Measurements from ENCODE around the gene USP8. TPM values are rescaled to one million over a fixed set of nuclear protein-coding genes. Genes with fewer than 3 reads are reported as not detected.
"Not testable (repeated sequence)": the region's sequence is repeated elsewhere in the genome, so short reads cannot be mapped to it uniquely, and the experiment has no call there.

USP8 gene
- total RNA-seq, 6 experiments from 2014 or later: 46.0 to 65.2 (median 53.0) TPM

DNA sequence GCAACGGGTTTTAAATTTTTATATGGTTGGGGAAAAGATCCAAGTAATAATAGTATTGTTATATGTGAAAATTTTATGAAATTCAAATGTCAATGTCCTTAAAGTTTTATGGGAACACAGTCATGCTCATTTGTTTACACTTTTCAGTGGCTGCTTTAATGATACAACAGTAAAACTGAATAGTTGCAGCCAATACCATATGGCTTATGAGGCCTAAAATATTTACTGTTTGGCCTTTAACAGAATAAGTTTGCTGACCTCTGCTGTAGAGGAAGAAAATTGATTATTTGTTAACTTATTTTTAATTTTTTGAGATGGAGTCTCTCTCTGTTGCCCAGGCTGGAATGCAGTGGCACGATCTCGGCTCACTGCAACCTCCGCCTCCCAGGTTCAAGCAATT is 77.6 kb downstream of the USP8 start:
- no peaks in the 10 kb centered on the region for H3K36me3 Mint-ChIP-seq (ENCODE audit: low read depth)
- H3K27ac Mint-ChIP-seq: no peak overlapping the region
- H3K4me1 Mint-ChIP-seq (ENCODE audit: low read depth): no peaks in the 10 kb centered on the region
- no peaks in the 10 kb centered on the region for H3K9me3 Mint-ChIP-seq
- H3K4me3 Mint-ChIP-seq: no peak overlapping the region
- DNase-seq: no peak
- TF ChIP-seq, protein P1, sequence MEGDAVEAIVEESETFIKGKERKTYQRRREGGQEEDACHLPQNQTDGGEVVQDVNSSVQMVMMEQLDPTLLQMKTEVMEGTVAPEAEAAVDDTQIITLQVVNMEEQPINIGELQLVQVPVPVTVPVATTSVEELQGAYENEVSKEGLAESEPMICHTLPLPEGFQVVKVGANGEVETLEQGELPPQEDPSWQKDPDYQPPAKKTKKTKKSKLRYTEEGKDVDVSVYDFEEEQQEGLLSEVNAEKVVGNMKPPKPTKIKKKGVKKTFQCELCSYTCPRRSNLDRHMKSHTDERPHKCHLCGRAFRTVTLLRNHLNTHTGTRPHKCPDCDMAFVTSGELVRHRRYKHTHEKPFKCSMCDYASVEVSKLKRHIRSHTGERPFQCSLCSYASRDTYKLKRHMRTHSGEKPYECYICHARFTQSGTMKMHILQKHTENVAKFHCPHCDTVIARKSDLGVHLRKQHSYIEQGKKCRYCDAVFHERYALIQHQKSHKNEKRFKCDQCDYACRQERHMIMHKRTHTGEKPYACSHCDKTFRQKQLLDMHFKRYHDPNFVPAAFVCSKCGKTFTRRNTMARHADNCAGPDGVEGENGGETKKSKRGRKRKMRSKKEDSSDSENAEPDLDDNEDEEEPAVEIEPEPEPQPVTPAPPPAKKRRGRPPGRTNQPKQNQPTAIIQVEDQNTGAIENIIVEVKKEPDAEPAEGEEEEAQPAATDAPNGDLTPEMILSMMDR (IDR thresholded peaks at IDR 0.05): no peak
- H3K27me3 Mint-ChIP-seq (ENCODE audit: insufficient read depth): no peaks in the 10 kb centered on the region; the same call in 1 of the 2 replicates

DNA sequence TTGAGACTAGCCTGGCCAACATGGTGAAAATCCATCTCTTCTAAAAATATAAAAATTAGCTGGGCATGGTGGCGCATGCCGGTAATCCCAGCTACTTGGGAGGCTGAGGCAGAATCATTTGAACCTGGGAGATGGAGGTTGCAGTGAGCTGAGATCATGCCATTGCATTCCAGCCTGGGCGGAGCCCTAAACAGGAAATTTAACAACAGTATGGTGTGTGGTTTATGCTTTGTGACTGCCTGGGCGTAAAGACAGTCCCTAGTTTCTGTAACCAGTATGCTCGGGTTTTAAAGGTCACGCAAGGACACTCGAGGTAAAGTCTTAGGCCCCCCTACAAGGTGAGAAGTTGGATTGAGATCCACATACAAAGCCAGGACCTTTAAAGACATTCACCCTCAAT is 78.9 kb downstream of the USP8 start:
- no peaks in the 10 kb centered on the region for H3K36me3 Mint-ChIP-seq (ENCODE audit: low read depth)
- TF ChIP-seq, protein P1 (IDR thresholded peaks at IDR 0.05): no peak
- H3K27me3 Mint-ChIP-seq (ENCODE audit: insufficient read depth): peaks cover 2% of the 10 kb centered on the region
- DNase-seq: no peak
- no peak overlapping the region for H3K27ac Mint-ChIP-seq
- no peaks in the 10 kb centered on the region for H3K4me1 Mint-ChIP-seq (ENCODE audit: low read depth)
- H3K4me3 Mint-ChIP-seq: no peak overlapping the region
- no peaks in the 10 kb centered on the region for H3K9me3 Mint-ChIP-seq

DNA sequence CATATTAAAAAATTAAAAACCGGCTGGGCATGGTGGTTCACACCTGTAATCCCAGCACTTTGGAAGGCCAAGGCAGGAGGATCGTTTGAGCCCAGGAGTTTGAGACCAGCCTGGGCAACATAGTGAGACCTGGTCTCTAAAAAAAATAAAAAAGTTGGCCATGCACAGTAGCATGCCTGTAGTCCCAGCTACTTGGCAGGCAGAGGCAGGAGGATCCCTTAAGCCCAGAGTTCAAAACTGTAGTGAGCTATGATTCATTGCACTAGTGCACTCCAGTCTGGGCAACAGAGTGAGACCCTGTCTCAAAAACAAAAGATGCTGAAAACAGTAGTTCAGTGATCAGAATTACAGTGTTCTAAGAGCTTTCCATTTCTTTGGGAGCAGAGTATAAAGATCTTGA is 81.5 kb downstream of the USP8 start:
- not testable (repeated sequence) for H3K27me3 Mint-ChIP-seq (ENCODE audit: insufficient read depth); H3K27ac Mint-ChIP-seq; H3K36me3 Mint-ChIP-seq (ENCODE audit: low read depth); H3K4me1 Mint-ChIP-seq (ENCODE audit: low read depth); H3K9me3 Mint-ChIP-seq; DNase-seq; H3K4me3 Mint-ChIP-seq

DNA sequence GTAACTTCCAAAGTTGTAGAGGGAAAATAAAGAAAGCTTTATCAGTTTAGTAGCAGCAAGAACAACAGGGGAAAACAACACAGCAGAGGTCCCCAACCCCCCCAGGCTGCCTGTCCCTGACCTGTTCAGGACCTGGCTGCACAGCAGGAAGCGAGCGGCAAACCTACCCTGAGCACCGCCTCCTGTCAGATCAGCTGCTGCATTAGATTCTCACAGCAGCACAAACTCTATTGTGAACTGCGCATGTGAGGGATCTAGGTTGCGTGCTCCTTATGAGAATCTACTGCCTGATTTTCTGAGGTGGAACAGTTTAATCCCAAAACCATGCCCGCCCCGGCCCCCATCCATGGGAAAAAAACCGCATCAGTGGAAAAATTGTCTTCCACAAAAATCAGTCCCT is 81.9 kb downstream of the USP8 start:
- H3K9me3 Mint-ChIP-seq: no peaks in the 10 kb centered on the region
- H3K4me3 Mint-ChIP-seq: no peak overlapping the region
- TF ChIP-seq, protein P1 (IDR thresholded peaks at IDR 0.05): no peak
- H3K36me3 Mint-ChIP-seq (ENCODE audit: low read depth): no peaks in the 10 kb centered on the region
- DNase-seq: no peak
- H3K27ac Mint-ChIP-seq: no peak overlapping the region
- peaks cover 2% of the 10 kb centered on the region for H3K27me3 Mint-ChIP-seq (ENCODE audit: insufficient read depth)
- no peaks in the 10 kb centered on the region for H3K4me1 Mint-ChIP-seq (ENCODE audit: low read depth)

DNA sequence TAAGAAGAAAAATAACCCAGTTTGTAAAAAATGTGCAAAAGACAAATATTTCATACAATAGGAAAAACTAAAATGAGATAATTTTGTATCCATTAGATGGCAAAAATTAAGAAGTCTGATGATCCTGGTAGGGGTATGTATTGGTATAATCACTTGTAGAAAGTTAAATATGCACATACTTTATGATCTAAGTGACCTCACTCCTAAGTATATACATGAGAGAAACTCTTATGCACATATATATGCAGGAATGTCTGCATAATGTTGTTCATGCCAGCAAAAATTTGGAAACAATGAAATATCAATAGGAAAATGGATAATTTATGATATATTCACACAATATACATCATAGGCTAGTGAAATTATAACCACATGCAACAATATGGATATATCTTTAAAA is 88.8 kb downstream of the USP8 start:
- no peak overlapping the region for H3K4me3 Mint-ChIP-seq
- TF ChIP-seq, protein P1 (IDR thresholded peaks at IDR 0.05): no peak
- no peak for DNase-seq
- no peak overlapping the region for H3K27ac Mint-ChIP-seq
- H3K4me1 Mint-ChIP-seq (ENCODE audit: low read depth): no peaks in the 10 kb centered on the region
- H3K27me3 Mint-ChIP-seq (ENCODE audit: insufficient read depth): no peaks in the 10 kb centered on the region
- H3K36me3 Mint-ChIP-seq (ENCODE audit: low read depth): no peaks in the 10 kb centered on the region
- H3K9me3 Mint-ChIP-seq: peaks cover 7% of the 10 kb centered on the region; the same call in 1 of the 2 replicates

DNA sequence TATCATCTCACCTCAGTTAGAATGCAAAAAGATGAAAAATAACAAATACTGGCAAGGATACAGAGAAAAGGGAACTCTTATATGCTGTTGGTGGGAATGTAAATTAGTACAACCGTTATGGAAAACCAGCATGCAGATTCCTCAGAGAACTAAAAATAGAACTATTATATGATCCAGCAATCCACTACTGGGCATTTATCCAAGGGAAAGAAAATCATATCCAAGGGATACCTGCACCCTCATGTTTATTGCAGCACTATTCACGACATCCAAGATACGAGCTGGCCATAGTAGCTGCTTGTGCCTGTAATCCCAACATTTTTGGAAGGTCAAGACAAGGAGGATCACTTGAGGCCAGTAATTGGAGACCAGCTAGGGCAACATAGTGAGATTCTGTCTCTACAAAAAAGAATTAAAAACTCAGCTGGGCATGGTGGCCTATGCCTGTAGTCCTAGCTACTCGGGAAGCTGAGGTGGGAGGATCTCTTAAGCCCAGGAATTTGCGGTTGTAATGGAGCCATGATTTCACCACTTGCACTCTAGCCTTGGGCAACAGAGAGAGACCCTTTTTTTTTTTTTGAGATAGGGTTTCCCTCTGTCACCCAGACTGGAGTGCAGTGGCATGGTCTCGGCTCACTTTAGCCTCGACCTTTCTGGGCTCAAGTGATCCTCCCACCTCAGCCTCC is 95.7 kb downstream of the USP8 start:
- Mint-ChIP-seq H3K4me3 (no peak overlapping the region), H3K9me3 (peaks cover 14% of the 10 kb centered on the region), H3K27ac (no peak overlapping the region), H3K36me3 (ENCODE audit: low read depth) (no peaks in the 10 kb centered on the region), H3K4me1 (ENCODE audit: low read depth) (no peaks in the 10 kb centered on the region), H3K27me3 (ENCODE audit: insufficient read depth) (peaks cover 3% of the 10 kb centered on the region)
- no peak for DNase-seq
- TF ChIP-seq, protein P1 (IDR thresholded peaks at IDR 0.05): no peak
